BLaER1 (cell line): ENCODE data around the gene ATG7.

Experiments used
- H3K27ac ChIP-seq: shearing (Covaris generic); formaldehyde crosslinking; 2 replicates; pipeline ENCODE4 v1.8.1; 2022
- H3K27me3 ChIP-seq: shearing (Covaris generic); formaldehyde crosslinking; 2 replicates; pipeline ENCODE4 v1.8.1; 2022
- H3K36me3 ChIP-seq: shearing (Covaris generic); formaldehyde crosslinking; 2 replicates; pipeline ENCODE4 v1.8.1; 2022
- H3K4me1 ChIP-seq: shearing (Covaris generic); formaldehyde crosslinking; 2 replicates; pipeline ENCODE4 v1.8.1; 2022
- H3K4me2 ChIP-seq: shearing (Covaris generic); formaldehyde crosslinking; 2 replicates; pipeline ENCODE4 v1.8.1; 2022
- H3K4me3 ChIP-seq: shearing (Covaris generic); formaldehyde crosslinking; 2 replicates; pipeline ENCODE4 v1.8.1; 2022
- H3K9ac ChIP-seq: shearing (Covaris generic); formaldehyde crosslinking; 2 replicates; pipeline ENCODE4 v1.8.1; 2022
- H3K9me3 ChIP-seq: shearing (Covaris generic); formaldehyde crosslinking; 2 replicates; pipeline ENCODE4 v1.8.1; 2022
- H4K20me1 ChIP-seq: shearing (Covaris generic); formaldehyde crosslinking; 2 replicates; pipeline ENCODE4 v1.8.1; 2022
- Cebpa-rat ChIP-seq: shearing (Covaris generic); IDR thresholded peaks from 2 replicates; pipeline ENCODE4 v1.8.1; 2022

ATG7 gene

GRCh38 chr3:11238060-11238459, 34.1 kb upstream of the ATG7 start:
- TF ChIP-seq Cebpa-rat: no peak
- Histone ChIP-seq H3K27me3 (no peaks in the 10 kb centered on the region), H3K4me3 (no peak overlapping the region), H3K9ac (no peak overlapping the region), H3K4me1 (no peaks in the 10 kb centered on the region), H3K36me3 (no peaks in the 10 kb centered on the region), H3K9me3 (peaks cover 7% of the 10 kb centered on the region; the same call in 1 of the 2 replicates), H4K20me1 (no peaks in the 10 kb centered on the region), H3K27ac (no peak overlapping the region), H3K4me2 (no peak overlapping the region)

GRCh38 chr3:11238880-11239279, 33.3 kb upstream of the ATG7 start:
- H3K27me3 ChIP-seq: no peaks in the 10 kb centered on the region
- no peaks in the 10 kb centered on the region for H4K20me1 ChIP-seq
- no peak overlapping the region for H3K27ac ChIP-seq
- H3K9me3 ChIP-seq: peaks cover 7% of the 10 kb centered on the region; the same call in 1 of the 2 replicates
- H3K4me3 ChIP-seq: no peak overlapping the region
- no peak overlapping the region for H3K9ac ChIP-seq
- H3K36me3 ChIP-seq: no peaks in the 10 kb centered on the region
- no peak for TF ChIP-seq Cebpa-rat
- no peaks in the 10 kb centered on the region for H3K4me1 ChIP-seq
- no peak overlapping the region for H3K4me2 ChIP-seq

GRCh38 chr3:11239796-11240195, 32.4 kb upstream of the ATG7 start:
- no peak overlapping the region for H3K4me3 ChIP-seq
- no peaks in the 10 kb centered on the region for H4K20me1 ChIP-seq
- no peak overlapping the region for H3K27ac ChIP-seq
- no peaks in the 10 kb centered on the region for H3K36me3 ChIP-seq
- H3K9ac ChIP-seq: no peak overlapping the region
- H3K4me2 ChIP-seq: no peak overlapping the region
- no peaks in the 10 kb centered on the region for H3K27me3 ChIP-seq
- H3K9me3 ChIP-seq: peaks cover 7% of the 10 kb centered on the region; the same call in 1 of the 2 replicates
- no peaks in the 10 kb centered on the region for H3K4me1 ChIP-seq
- no peak for TF ChIP-seq Cebpa-rat

- no peak overlapping the region for H3K4me3 ChIP-seq
- no peaks in the 10 kb centered on the region for H3K4me1 ChIP-seq
- no peak overlapping the region for H3K4me2 ChIP-seq
- no peaks in the 10 kb centered on the region for H3K36me3 ChIP-seq
- peaks cover 7% of the 10 kb centered on the region; the same call in 1 of the 2 replicates for H3K9me3 ChIP-seq
- H3K27ac ChIP-seq: no peak overlapping the region
- no peaks in the 10 kb centered on the region for H3K27me3 ChIP-seq
- H4K20me1 ChIP-seq: no peaks in the 10 kb centered on the region
- no peak for TF ChIP-seq Cebpa-rat
- H3K9ac ChIP-seq: no peak overlapping the region
These were observed 31.7 kb upstream of the ATG7 start for GRCh38 chr3:11240496-11240895.

- H3K9me3 ChIP-seq: peaks cover under 1% of the 10 kb centered on the region; the same call in 1 of the 2 replicates
- no peak overlapping the region for H3K4me2 ChIP-seq
- no peak for TF ChIP-seq Cebpa-rat
- H3K27me3 ChIP-seq: no peaks in the 10 kb centered on the region
- no peaks in the 10 kb centered on the region for H3K4me1 ChIP-seq
- no peak overlapping the region for H3K27ac ChIP-seq
- H3K9ac ChIP-seq: no peak overlapping the region
- no peaks in the 10 kb centered on the region for H4K20me1 ChIP-seq
- H3K36me3 ChIP-seq: no peaks in the 10 kb centered on the region
- no peak overlapping the region for H3K4me3 ChIP-seq
These were observed 28.0 kb upstream of the ATG7 start for GRCh38 chr3:11244121-11244677.

GRCh38 chr3:11245276-11245675, 26.9 kb upstream of the ATG7 start:
- no peak overlapping the region for H3K9ac ChIP-seq
- H3K4me2 ChIP-seq: no peak overlapping the region
- no peak overlapping the region for H3K27ac ChIP-seq
- H4K20me1 ChIP-seq: no peaks in the 10 kb centered on the region
- H3K27me3 ChIP-seq: no peaks in the 10 kb centered on the region
- no peak overlapping the region for H3K4me3 ChIP-seq
- no peaks in the 10 kb centered on the region for H3K36me3 ChIP-seq
- no peaks in the 10 kb centered on the region for H3K9me3 ChIP-seq
- no peak for TF ChIP-seq Cebpa-rat
- H3K4me1 ChIP-seq: no peaks in the 10 kb centered on the region

- no peaks in the 10 kb centered on the region for H3K36me3 ChIP-seq
- H3K9me3 ChIP-seq: no peaks in the 10 kb centered on the region
- H4K20me1 ChIP-seq: no peaks in the 10 kb centered on the region
- H3K4me1 ChIP-seq: no peaks in the 10 kb centered on the region
- no peak for TF ChIP-seq Cebpa-rat
- no peak overlapping the region for H3K4me3 ChIP-seq
- no peak overlapping the region for H3K4me2 ChIP-seq
- no peak overlapping the region for H3K27ac ChIP-seq
- no peaks in the 10 kb centered on the region for H3K27me3 ChIP-seq
- no peak overlapping the region for H3K9ac ChIP-seq
These were observed 26.2 kb upstream of the ATG7 start for GRCh38 chr3:11245827-11246662.

- Histone ChIP-seq H3K4me2 (no peak overlapping the region), H3K9ac (no peak overlapping the region), H3K27me3 (no peaks in the 10 kb centered on the region), H3K4me3 (no peak overlapping the region), H3K27ac (no peak overlapping the region), H4K20me1 (no peaks in the 10 kb centered on the region), H3K4me1 (no peaks in the 10 kb centered on the region), H3K36me3 (no peaks in the 10 kb centered on the region), H3K9me3 (no peaks in the 10 kb centered on the region)
- TF ChIP-seq Cebpa-rat: no peak
These were observed 25.6 kb upstream of the ATG7 start for GRCh38 chr3:11246663-11246970.

- Histone ChIP-seq H3K9ac (no peak overlapping the region), H3K36me3 (no peaks in the 10 kb centered on the region), H3K4me1 (no peaks in the 10 kb centered on the region), H3K4me2 (no peak overlapping the region), H3K4me3 (no peak overlapping the region), H3K27ac (no peak overlapping the region), H3K9me3 (no peaks in the 10 kb centered on the region), H4K20me1 (no peaks in the 10 kb centered on the region), H3K27me3 (no peaks in the 10 kb centered on the region)
- no peak for TF ChIP-seq Cebpa-rat
These were observed 24.8 kb upstream of the ATG7 start for GRCh38 chr3:11247362-11247761.

GRCh38 chr3:11248596-11248995, 23.6 kb upstream of the ATG7 start:
- H3K4me2 ChIP-seq: no peak overlapping the region
- H3K9me3 ChIP-seq: no peaks in the 10 kb centered on the region
- H3K4me1 ChIP-seq: no peaks in the 10 kb centered on the region
- no peaks in the 10 kb centered on the region for H3K36me3 ChIP-seq
- no peak overlapping the region for H3K4me3 ChIP-seq
- no peak overlapping the region for H3K9ac ChIP-seq
- no peaks in the 10 kb centered on the region for H4K20me1 ChIP-seq
- no peak overlapping the region for H3K27ac ChIP-seq
- TF ChIP-seq Cebpa-rat: no peak
- H3K27me3 ChIP-seq: no peaks in the 10 kb centered on the region
